OCI-LY3 (cell line): ENCODE data around the gene PTPRT.

Experiments
- H2AFZ ChIP-seq: fragments of 200-600, 300-600 bp; shearing (Covaris generic); 2 replicates; pipeline ENCODE4 v1.6.0; 2014; ENCODE audit warnings: antibody characterized with exemption, low read depth, low read length
- H3K27ac ChIP-seq: fragments of 200-600, 300-600 bp; sonication (generic); 2 replicates; pipeline ENCODE4 v1.5.1; 2014; ENCODE audit warnings: mild to moderate bottlenecking, low read length, moderate library complexity, mixed read lengths
- H3K27me3 ChIP-seq: fragments of 200-600, 300-600 bp; sonication (generic); 2 replicates; pipeline ENCODE4 v1.6.1; 2014; ENCODE audit warnings: low read depth, low read length, mixed read lengths
- H3K36me3 ChIP-seq: fragments of 200-600, 300-600 bp; sonication (generic); replicated peaks from 2 replicates; pipeline ENCODE3; 2014; ENCODE audit warnings: low read depth, low read length, mixed read lengths
- H3K4me1 ChIP-seq: fragments of 300-600, 200-600 bp; sonication (generic); 2 replicates; pipeline ENCODE4 v1.6.1; 2014; ENCODE audit warnings: low read length, mixed read lengths
- H3K4me2 ChIP-seq: fragments of 200-600, 300-600 bp; sonication (generic); 2 replicates; pipeline ENCODE4 v1.6.1; 2014; ENCODE audit warnings: low read length, mixed read lengths
- H3K4me3 ChIP-seq: fragments of 300-600, 200-600 bp; sonication (generic); 2 replicates; pipeline ENCODE4 v1.5.1; 2014; ENCODE audit warnings: antibody characterized with exemption, mild to moderate bottlenecking, low read length, moderate library complexity
- H3K79me2 ChIP-seq: fragments of 300-600, 200-600 bp; shearing (Covaris generic); 2 replicates; pipeline ENCODE4 v1.6.1; 2014; ENCODE audit warnings: mild to moderate bottlenecking, low read length, mixed read lengths
- H3K9ac ChIP-seq: fragments of 300-600, 200-600 bp; shearing (Covaris generic); 2 replicates; pipeline ENCODE4 v1.6.0; 2014; ENCODE audit warnings: mild to moderate bottlenecking, low read length, moderate library complexity
- H3K9me3 ChIP-seq: fragments of 200-600, 300-600 bp; shearing (Covaris generic); 2 replicates; pipeline ENCODE4 v1.6.1; 2014; ENCODE audit warnings: low read length, mixed read lengths; ENCODE audit not compliant: insufficient read depth
- H4K20me1 ChIP-seq: fragments of 200-600, 300-600 bp; sonication (generic); 2 replicates; pipeline ENCODE4 v1.6.1; 2016; ENCODE audit warnings: low read length, mixed read lengths; ENCODE audit not compliant: insufficient read depth
- CTCF ChIP-seq: fragments of 200-600, 300-600 bp; sonication (generic); IDR thresholded peaks from 2 replicates; pipeline ENCODE4 v1.5.1; 2014; ENCODE audit warnings: antibody characterized with exemption, low read length, low read depth
- EZH2phosphoT487 ChIP-seq: fragments of 200-600 bp; shearing (Covaris generic); IDR thresholded peaks from 2 replicates; pipeline ENCODE4 v1.6.1; 2018; ENCODE audit warnings: antibody characterized with exemption, mixed run types, low read depth

PTPRT gene

GRCh38 chr20:42609618-42610017 lies 580.1 kb downstream of the PTPRT start:
- Histone ChIP-seq H3K4me1 (no peaks in the 10 kb centered on the region), H4K20me1 (no peaks in the 10 kb centered on the region), H3K27me3 (no peaks in the 10 kb centered on the region), H3K36me3 (no peaks in the 10 kb centered on the region), H3K9me3 (no peaks in the 10 kb centered on the region), H3K79me2 (no peaks in the 10 kb centered on the region), H2AFZ (no peak overlapping the region), H3K27ac (no peak overlapping the region), H3K9ac (no peak overlapping the region), H3K4me3 (no peak overlapping the region), H3K4me2 (no peak overlapping the region)
- TF ChIP-seq EZH2phosphoT487 = no peak
- TF ChIP-seq CTCF = no peak

GRCh38 chr20:42604998-42605956 lies 584.4 kb downstream of the PTPRT start:
- Histone ChIP-seq H3K9ac (no peak overlapping the region), H3K4me3 (no peak overlapping the region), H3K4me1 (no peaks in the 10 kb centered on the region), H3K27ac (no peak overlapping the region), H2AFZ (no peak overlapping the region), H3K79me2 (no peaks in the 10 kb centered on the region), H4K20me1 (no peaks in the 10 kb centered on the region), H3K36me3 (no peaks in the 10 kb centered on the region), H3K27me3 (no peaks in the 10 kb centered on the region), H3K4me2 (no peak overlapping the region), H3K9me3 (no peaks in the 10 kb centered on the region)
- TF ChIP-seq EZH2phosphoT487 = no peak
- TF ChIP-seq CTCF = no peak

- no peak for TF ChIP-seq CTCF
- no peak for TF ChIP-seq EZH2phosphoT487
- Histone ChIP-seq H3K27me3 (no peaks in the 10 kb centered on the region), H3K4me2 (no peak overlapping the region), H3K4me3 (no peak overlapping the region), H3K79me2 (no peaks in the 10 kb centered on the region), H3K27ac (no peak overlapping the region), H2AFZ (no peak overlapping the region), H3K36me3 (no peaks in the 10 kb centered on the region), H3K4me1 (no peaks in the 10 kb centered on the region), H3K9me3 (no peaks in the 10 kb centered on the region), H3K9ac (no peak overlapping the region), H4K20me1 (no peaks in the 10 kb centered on the region)
These were observed 586.1 kb downstream of the PTPRT start for GRCh38 chr20:42603655-42604054.

- H3K27ac ChIP-seq = no peak overlapping the region
- no peaks in the 10 kb centered on the region for H3K4me1 ChIP-seq
- H3K4me2 ChIP-seq = no peak overlapping the region
- H3K27me3 ChIP-seq = no peaks in the 10 kb centered on the region
- no peak overlapping the region for H2AFZ ChIP-seq
- no peaks in the 10 kb centered on the region for H3K36me3 ChIP-seq
- H3K79me2 ChIP-seq = no peaks in the 10 kb centered on the region
- no peaks in the 10 kb centered on the region for H3K9me3 ChIP-seq
- TF ChIP-seq CTCF = no peak
- TF ChIP-seq EZH2phosphoT487 = no peak
- no peak overlapping the region for H3K9ac ChIP-seq
- H3K4me3 ChIP-seq = no peak overlapping the region
- no peaks in the 10 kb centered on the region for H4K20me1 ChIP-seq
These were observed 591.1 kb downstream of the PTPRT start for GRCh38 chr20:42598581-42598980.
